Measurements from ENCODE around the gene SPATA46. TPM values are rescaled to one million over a fixed set of nuclear protein-coding genes. Genes with fewer than 3 reads are reported as not detected.

Gene SPATA46
- total RNA-seq, 1 experiment from 2014 or later, result not detected

- intact Hi-C loops (cut with micrococcal nuclease; ENCODE audit: unreplicated experiment), result no loop called here
- ChIA-PET CTCF (interaction anchor here (0.6 kb wide), 1 partner anchor 652 kb away, joined by 10 read pairs; no protein-coding TSS in a partner anchor), POLR2A (no interaction called here)
- Mint-ChIP-seq H3K4me1 (ENCODE audit: low read depth, unreplicated experiment) (no peaks in the 10 kb centered on the region), H3K9me3 (ENCODE audit: unreplicated experiment) (no peaks in the 10 kb centered on the region), H3K36me3 (ENCODE audit: insufficient read depth, unreplicated experiment) (no peaks in the 10 kb centered on the region), H3K4me3 (ENCODE audit: unreplicated experiment) (no peak overlapping the region), H3K27me3 (ENCODE audit: insufficient read depth, unreplicated experiment) (peaks cover under 1% of the 10 kb centered on the region), H3K27ac (ENCODE audit: unreplicated experiment) (no peak overlapping the region)
- TF ChIP-seq CTCF (IDR thresholded peaks at IDR 0.05; ENCODE audit: insufficient read depth in 1 of 2, low read depth in 1 of 2, low read length in 1 of 2, severe bottlenecking in 1 of 2, unreplicated experiment in 1 of 2), result no peak
- H3K9me3 ChIP-seq, result no peaks in the 10 kb centered on the region
- H3K4me3 ChIP-seq (ENCODE audit: low read depth, low read length), result no peak overlapping the region
- no TSS peak for BruUV-seq (replicated peaks)
- no peak for DNase-seq
- no peaks in the 10 kb centered on the region for H3K36me3 ChIP-seq (ENCODE audit: control insufficient read depth, insufficient read depth, low read length)
- H3K27me3 ChIP-seq (replicated peaks; ENCODE audit: control insufficient read depth, insufficient read depth, low read length), result no peaks in the 10 kb centered on the region
- H3K4me1 ChIP-seq, result no peaks in the 10 kb centered on the region
These were observed 40.3 kb upstream of the SPATA46 start for GRCh38 chr1:162416909-162417308.

- no peak for DNase-seq
- no peak overlapping the region for H3K27ac Mint-ChIP-seq (ENCODE audit: unreplicated experiment)
- Histone ChIP-seq H3K36me3 (ENCODE audit: control insufficient read depth, insufficient read depth, low read length) (no peaks in the 10 kb centered on the region), H3K4me1 (no peaks in the 10 kb centered on the region), H3K4me3 (ENCODE audit: low read depth, low read length) (no peak overlapping the region), H3K27me3 (replicated peaks; ENCODE audit: control insufficient read depth, insufficient read depth, low read length) (no peaks in the 10 kb centered on the region), H3K9me3 (no peaks in the 10 kb centered on the region)
- H3K4me1 Mint-ChIP-seq (ENCODE audit: low read depth, unreplicated experiment), result no peaks in the 10 kb centered on the region
- intact Hi-C loops (cut with micrococcal nuclease; ENCODE audit: unreplicated experiment), result no loop called here
- H3K9me3 Mint-ChIP-seq (ENCODE audit: unreplicated experiment), result no peaks in the 10 kb centered on the region
- no peaks in the 10 kb centered on the region for H3K36me3 Mint-ChIP-seq (ENCODE audit: insufficient read depth, unreplicated experiment)
- no peaks in the 10 kb centered on the region for H3K27me3 Mint-ChIP-seq (ENCODE audit: insufficient read depth, unreplicated experiment)
- TF ChIP-seq CTCF (IDR thresholded peaks at IDR 0.05; ENCODE audit: insufficient read depth in 1 of 2, low read depth in 1 of 2, low read length in 1 of 2, severe bottlenecking in 1 of 2, unreplicated experiment in 1 of 2), result no peak
- POLR2A ChIA-PET, result no interaction called here
- no TSS peak for BruUV-seq (replicated peaks)
- CTCF ChIA-PET, result no interaction called here
- no peak overlapping the region for H3K4me3 Mint-ChIP-seq (ENCODE audit: unreplicated experiment)
These were observed 39.6 kb upstream of the SPATA46 start for GRCh38 chr1:162416215-162416614.

GRCh38 chr1:162412002-162412401 is 35.3 kb upstream of the SPATA46 start, which contains the start of gene SH2D1B:
Gene SH2D1B (minus strand): TSS chr1:162412136. CDS start chr1:162412016, 120 bp downstream.
- no peak for TF ChIP-seq CTCF (IDR thresholded peaks at IDR 0.05; ENCODE audit: insufficient read depth in 1 of 2, low read depth in 1 of 2, low read length in 1 of 2, severe bottlenecking in 1 of 2, unreplicated experiment in 1 of 2)
- Mint-ChIP-seq H3K27me3 (ENCODE audit: insufficient read depth, unreplicated experiment) (no peaks in the 10 kb centered on the region), H3K27ac (ENCODE audit: unreplicated experiment) (no peak within 1 kb of the TSS), H3K4me1 (ENCODE audit: low read depth, unreplicated experiment) (no peaks in the 10 kb centered on the region), H3K4me3 (ENCODE audit: unreplicated experiment) (no peak within 1 kb of the TSS), H3K36me3 (ENCODE audit: insufficient read depth, unreplicated experiment) (peaks cover 10% of the 10 kb centered on the region), H3K9me3 (ENCODE audit: unreplicated experiment) (no peaks in the 10 kb centered on the region)
- BruUV-seq (replicated peaks), result no TSS peak
- POLR2A ChIA-PET, result no interaction called here
- Histone ChIP-seq H3K27me3 (replicated peaks; ENCODE audit: control insufficient read depth, insufficient read depth, low read length) (no peaks in the 10 kb centered on the region), H3K9me3 (no peaks in the 10 kb centered on the region), H3K4me1 (no peaks in the 10 kb centered on the region), H3K36me3 (ENCODE audit: control insufficient read depth, insufficient read depth, low read length) (no peaks in the 10 kb centered on the region), H3K4me3 (ENCODE audit: low read depth, low read length) (no peak within 1 kb of the TSS)
- DNase-seq, result no peak
- CTCF ChIA-PET, result no interaction called here
- intact Hi-C loops (cut with micrococcal nuclease; ENCODE audit: unreplicated experiment), result no loop called here
